SK-N-SH treated with all-trans-retinoic acid at 6 μM for 48 hours (cell line): ENCODE results near the gene CLDN3.

ENCODE experiments used
- ARNTL ChIP-seq: fragments of 450-650 bp; formaldehyde crosslinking; IDR thresholded peaks from 2 replicates; pipeline ENCODE4 v1.5.0; 2020; ENCODE audit warnings: low read depth, mild to moderate bottlenecking, moderate library complexity, borderline replicate concordance
- GLIS3 ChIP-seq: fragments of 250-450 bp; sonication (Bioruptor Pico); IDR thresholded peaks from 2 replicates; pipeline ENCODE4 v1.5.0; 2020; ENCODE audit warnings: mild to moderate bottlenecking, moderate library complexity
- ISL1 ChIP-seq: fragments of 250-450 bp; sonication (Bioruptor Pico); IDR thresholded peaks from 2 replicates; pipeline ENCODE4 v2.1.2; 2022; ENCODE audit warnings: mild to moderate bottlenecking, moderate library complexity
- RARB ChIP-seq: fragments of 250-450 bp; sonication (Bioruptor Pico); IDR thresholded peaks from 2 replicates; pipeline ENCODE4 v1.8.0; 2021; ENCODE audit warnings: mild to moderate bottlenecking, moderate library complexity
- ZC3H10 ChIP-seq: fragments of 250-450 bp; sonication (Bioruptor Pico); IDR thresholded peaks from 2 replicates; pipeline ENCODE4 v1.5.1; 2021; ENCODE audit warnings: mild to moderate bottlenecking, moderate library complexity
- ZFP3 ChIP-seq: fragments of 250-450 bp; sonication (Bioruptor Pico); IDR thresholded peaks from 2 replicates; pipeline ENCODE4 v1.5.0; 2020; ENCODE audit warnings: mild to moderate bottlenecking, moderate library complexity
- TF ChIP-seq, protein P1 (sequence below): fragments of 250-450 bp; sonication (Bioruptor Pico); IDR thresholded peaks from 2 replicates; pipeline ENCODE4 v1.8.0; 2020; ENCODE audit warnings: mild to moderate bottlenecking, moderate library complexity, borderline replicate concordance
- TF ChIP-seq, protein P2 (sequence below): fragments of 250-450 bp; sonication (Bioruptor Pico); IDR thresholded peaks from 2 replicates; pipeline ENCODE4 v1.5.1; 2020; ENCODE audit warnings: low read depth, mild to moderate bottlenecking, moderate library complexity

DNA sequence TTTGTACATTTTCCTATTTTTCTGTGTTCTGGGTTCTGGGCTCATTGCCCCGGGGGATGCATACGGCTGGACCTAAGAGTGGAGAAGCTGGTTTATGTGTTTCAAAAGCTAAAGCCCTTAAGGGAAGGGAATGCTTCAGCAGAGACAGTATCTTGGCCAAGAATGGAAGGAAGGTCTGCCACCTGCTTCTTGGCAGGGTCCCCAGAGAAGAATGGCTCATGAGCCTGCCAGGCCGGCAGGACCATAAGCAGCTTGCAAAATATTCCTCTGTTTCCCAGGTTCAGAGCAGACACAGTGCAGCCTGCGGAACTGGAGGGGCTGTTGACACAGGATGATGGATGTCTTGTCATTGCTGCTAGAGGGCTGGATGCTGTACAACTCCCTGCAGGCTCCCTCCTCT, 23.7 kb downstream of the CLDN3 start:
- no peak for TF ChIP-seq GLIS3 (CRISPR knock-in tag)
- TF ChIP-seq ZC3H10 (CRISPR knock-in tag), result no peak
- TF ChIP-seq ISL1 (CRISPR knock-in tag), result no peak
- TF ChIP-seq, protein P1, sequence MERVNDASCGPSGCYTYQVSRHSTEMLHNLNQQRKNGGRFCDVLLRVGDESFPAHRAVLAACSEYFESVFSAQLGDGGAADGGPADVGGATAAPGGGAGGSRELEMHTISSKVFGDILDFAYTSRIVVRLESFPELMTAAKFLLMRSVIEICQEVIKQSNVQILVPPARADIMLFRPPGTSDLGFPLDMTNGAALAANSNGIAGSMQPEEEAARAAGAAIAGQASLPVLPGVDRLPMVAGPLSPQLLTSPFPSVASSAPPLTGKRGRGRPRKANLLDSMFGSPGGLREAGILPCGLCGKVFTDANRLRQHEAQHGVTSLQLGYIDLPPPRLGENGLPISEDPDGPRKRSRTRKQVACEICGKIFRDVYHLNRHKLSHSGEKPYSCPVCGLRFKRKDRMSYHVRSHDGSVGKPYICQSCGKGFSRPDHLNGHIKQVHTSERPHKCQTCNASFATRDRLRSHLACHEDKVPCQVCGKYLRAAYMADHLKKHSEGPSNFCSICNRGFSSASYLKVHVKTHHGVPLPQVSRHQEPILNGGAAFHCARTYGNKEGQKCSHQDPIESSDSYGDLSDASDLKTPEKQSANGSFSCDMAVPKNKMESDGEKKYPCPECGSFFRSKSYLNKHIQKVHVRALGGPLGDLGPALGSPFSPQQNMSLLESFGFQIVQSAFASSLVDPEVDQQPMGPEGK (CRISPR knock-in tag), result no peak
- TF ChIP-seq, protein P2, sequence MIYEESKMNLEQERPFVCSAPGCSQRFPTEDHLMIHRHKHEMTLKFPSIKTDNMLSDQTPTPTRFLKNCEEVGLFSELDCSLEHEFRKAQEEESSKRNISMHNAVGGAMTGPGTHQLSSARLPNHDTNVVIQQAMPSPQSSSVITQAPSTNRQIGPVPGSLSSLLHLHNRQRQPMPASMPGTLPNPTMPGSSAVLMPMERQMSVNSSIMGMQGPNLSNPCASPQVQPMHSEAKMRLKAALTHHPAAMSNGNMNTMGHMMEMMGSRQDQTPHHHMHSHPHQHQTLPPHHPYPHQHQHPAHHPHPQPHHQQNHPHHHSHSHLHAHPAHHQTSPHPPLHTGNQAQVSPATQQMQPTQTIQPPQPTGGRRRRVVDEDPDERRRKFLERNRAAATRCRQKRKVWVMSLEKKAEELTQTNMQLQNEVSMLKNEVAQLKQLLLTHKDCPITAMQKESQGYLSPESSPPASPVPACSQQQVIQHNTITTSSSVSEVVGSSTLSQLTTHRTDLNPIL (CRISPR knock-in tag), result no peak
- TF ChIP-seq ZFP3 (CRISPR knock-in tag), result no peak
- TF ChIP-seq RARB (CRISPR knock-in tag), result no peak
- TF ChIP-seq ARNTL, result no peak
